NCI-H1694 treated with DMSO at 0.1 percent for 48 hours (cell line): ENCODE data around the gene RHEBL1.

ENCODE experiments used
- DNase-seq: peaks from one replicate; lab custom pipeline; 2025; lab: John Stamatoyannopoulos, UW

The RHEBL1 gene

GRCh38 chr12:49069507-49070346 lies at the start of gene RHEBL1:
Gene RHEBL1 (minus strand): TSS chr12:49069979. CDS start chr12:49069785, 194 bp downstream.
- peak; percentile 86 for DNase-seq

- no peak for DNase-seq
Measured at GRCh38 chr12:49111206-49111605, 41.4 kb upstream of the RHEBL1 start.

- peak; percentile 95 for DNase-seq
Measured at GRCh38 chr12:49110464-49111155, 40.8 kb upstream of the RHEBL1 start, which contains the start of gene LMBR1L. Gene LMBR1L (minus strand): TSS chr12:49110847. CDS start chr12:49110555, 292 bp downstream.

DNA sequence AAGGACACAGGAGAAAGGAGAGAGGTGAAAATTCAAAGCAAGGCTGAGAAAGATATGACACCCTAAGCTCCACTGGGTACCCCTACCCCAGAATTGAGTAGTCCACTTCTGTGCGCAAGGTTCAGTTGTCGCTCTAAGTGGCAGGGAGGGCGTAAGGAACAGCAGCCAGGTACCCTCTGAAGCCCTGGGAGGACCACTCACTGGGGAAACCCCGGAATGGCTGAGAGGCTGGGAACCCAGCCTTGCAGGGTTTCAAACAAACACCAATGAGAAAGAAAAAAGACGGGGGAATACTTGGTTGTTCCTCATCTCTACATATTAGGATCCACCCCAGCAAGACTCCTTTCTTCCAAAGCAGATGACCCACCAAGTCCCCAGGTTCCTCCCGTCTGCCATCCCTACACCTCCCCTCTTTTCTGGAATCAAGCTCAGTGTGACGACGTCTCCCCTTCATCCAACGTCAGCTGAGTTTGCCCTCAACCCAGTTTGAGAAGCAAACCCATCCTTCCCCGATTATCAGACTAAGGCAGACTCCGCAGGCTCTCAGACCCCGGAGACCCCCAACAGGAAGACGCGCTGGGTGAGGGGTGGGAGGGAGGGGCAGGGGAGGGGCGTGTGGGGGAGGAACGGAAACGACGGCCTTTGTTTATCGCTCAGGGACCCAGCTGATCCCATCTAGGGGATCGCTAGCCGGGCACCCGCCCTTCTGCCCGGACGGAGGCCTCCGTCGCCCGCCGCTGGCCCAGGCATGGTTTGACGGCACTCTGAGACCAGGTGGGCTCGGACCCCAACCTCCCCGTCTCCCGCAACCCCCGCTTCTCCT lies 40.1 kb upstream of the RHEBL1 start:
- DNase-seq, result no peak

DNA sequence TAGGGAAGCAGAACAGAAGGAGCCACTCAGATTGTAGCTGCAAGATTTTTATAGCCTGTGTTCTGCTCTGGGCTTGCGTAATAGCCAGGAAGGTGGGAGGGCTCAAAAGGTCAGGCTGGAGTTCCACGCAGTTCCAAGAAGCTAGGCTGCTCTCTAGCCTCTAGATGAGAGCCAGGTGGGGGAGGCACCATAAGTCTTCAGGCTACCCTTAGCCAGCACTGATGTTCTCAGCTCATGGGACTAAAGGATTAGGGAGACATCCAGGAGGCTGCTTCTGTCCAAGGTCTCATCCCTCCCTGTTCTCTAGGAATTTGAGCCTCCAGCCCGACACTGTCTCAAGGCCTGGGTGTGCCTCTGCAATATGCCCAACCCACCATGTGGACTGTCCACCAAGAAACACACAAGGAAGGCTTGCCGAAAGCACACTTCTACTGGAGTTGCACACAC lies 39.2 kb upstream of the RHEBL1 start:
- no peak for DNase-seq

DNA sequence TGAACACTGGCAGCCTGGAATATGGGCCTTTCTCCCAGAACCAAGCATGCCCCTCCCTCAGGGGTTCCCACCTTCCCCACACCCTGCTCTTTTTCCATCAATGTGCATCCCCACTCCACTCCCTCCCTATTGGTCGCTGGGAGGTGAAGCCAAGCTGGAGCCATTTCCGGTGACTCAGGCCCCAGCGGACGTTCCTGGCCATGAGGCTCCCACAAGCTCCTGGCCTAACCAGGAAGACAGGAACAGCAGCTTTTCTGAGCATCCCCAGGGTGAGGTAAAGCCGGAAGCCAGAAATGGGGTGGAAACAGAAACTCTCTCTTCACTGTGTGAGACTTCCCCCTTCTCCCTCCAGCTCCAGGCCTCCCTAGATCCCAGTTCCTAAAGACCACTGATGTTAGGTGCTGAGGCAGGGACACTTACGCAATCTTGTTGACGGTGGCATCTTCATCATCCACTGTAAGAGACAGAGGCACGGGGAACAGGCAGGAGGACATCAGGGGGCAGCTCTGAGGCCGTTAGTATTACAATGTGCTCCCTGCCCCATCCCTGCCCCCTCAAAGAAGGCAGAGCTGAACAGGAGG lies 35.8 kb upstream of the RHEBL1 start:
- DNase-seq, result no peak

DNA sequence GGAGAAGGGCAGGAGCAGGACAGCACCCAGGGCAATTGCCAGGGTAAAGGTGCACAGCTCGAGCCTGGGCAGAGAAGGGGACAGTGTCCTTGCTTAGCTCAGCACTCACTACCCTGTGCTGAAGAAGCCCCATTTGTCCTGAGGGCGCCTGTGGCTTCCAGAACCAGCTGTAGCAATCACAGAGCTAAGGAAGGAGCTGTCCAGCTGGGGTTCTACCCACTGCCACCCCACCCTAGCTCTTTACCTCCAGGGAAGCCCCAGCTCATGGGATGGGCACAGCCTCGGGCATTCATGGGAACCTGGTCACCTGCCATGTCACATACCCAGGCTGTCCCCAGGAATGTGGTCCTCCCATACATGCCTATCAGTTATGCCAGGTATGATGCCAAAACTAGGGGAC lies 35.0 kb upstream of the RHEBL1 start:
- DNase-seq, result no peak

GRCh38 chr12:49100380-49100779 lies 30.6 kb upstream of the RHEBL1 start:
- DNase-seq, result no peak

GRCh38 chr12:49098703-49099102 lies 28.9 kb upstream of the RHEBL1 start:
- DNase-seq, result no peak

DNA sequence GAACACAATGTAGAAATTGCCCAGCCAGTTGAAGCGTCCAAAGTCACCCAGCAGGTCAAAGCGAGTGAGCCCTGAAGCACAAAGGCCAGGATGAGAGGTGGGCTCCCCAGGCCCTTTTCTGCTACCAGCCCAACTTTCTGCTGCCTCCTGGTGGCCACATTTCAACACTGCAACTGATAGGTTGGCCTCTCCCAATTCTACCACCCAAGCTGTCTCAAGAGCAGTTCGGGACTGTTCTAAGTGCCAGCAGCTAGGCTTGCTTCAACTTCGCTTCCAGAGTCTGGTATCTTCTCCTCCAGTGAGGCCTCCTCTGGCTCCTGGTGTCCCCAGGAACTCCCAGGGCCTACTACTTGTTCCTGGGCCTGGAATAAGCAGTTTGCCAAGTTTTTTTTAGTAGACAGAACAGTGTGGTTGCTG lies 28.3 kb upstream of the RHEBL1 start:
- peak; percentile 4 for DNase-seq

GRCh38 chr12:49097381-49097780 lies 27.6 kb upstream of the RHEBL1 start:
- DNase-seq, result no peak

- no peak for DNase-seq
Measured at GRCh38 chr12:49094975-49095365, 25.2 kb upstream of the RHEBL1 start.

DNA sequence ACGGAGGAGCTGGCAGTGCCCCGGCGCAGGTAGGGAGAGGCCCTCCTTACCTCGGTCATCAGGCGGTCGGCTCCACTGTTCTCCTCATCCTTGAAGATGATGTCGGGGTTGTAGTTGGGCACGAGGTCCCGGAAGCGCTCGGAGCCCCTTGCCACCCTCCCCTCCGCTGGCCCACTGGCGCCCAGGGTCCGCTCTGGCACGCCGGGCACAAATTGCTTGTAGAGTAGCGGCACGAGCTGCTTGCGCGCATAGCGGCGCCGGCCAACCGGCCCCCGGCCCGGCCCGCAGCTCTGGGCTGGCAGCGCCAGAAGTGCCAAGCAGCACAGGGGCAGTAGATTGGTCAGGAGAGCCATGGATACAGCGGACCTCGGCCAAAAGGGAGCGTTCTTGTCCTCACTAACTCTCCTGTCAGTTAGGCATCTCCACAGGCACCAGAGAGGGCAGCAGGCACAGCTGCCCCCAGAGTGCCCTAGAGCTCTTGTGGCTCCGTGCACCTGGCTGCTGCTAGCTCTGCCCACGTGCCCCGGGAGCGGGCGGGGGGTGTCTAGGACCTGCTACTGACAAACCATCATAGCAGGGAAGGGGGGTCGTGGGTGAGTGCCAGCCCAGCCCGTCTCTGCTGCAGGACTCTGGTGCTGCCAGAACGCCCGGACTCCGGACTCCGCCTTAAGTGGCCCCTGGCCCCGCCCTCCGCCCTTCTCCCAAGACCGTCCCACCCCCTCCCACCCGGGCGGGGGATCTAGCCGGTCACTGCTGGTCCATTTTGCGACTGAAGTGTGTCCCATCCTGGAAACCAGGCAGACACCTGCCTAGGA lies 24.6 kb upstream of the RHEBL1 start, which contains the start of gene DHH:
Gene DHH (minus strand): TSS at position 642 of the 815 bp plus-strand sequence. CDS start 289 bp downstream, at position 353.
- no peak for DNase-seq

- DNase-seq, result no peak
Measured at GRCh38 chr12:49093792-49094159, 24.0 kb upstream of the RHEBL1 start.

- DNase-seq, result no peak
Measured at GRCh38 chr12:49092816-49093406, 23.1 kb upstream of the RHEBL1 start.

GRCh38 chr12:49092086-49092815 lies 22.5 kb upstream of the RHEBL1 start:
- no peak for DNase-seq

DNA sequence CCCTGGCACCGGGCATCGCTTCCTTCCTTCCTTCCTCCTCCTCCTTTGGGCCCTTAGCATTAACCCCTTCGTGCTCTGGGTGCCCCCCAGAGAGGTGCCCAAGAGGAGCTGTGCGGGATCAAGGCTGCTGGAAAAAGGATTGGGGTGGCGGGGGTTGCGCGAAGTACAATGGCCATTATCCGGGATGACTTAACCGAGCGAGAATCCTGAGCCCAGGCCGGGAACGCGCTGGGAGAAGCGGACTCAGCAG lies 22.0 kb upstream of the RHEBL1 start:
- DNase-seq, result no peak

DNA sequence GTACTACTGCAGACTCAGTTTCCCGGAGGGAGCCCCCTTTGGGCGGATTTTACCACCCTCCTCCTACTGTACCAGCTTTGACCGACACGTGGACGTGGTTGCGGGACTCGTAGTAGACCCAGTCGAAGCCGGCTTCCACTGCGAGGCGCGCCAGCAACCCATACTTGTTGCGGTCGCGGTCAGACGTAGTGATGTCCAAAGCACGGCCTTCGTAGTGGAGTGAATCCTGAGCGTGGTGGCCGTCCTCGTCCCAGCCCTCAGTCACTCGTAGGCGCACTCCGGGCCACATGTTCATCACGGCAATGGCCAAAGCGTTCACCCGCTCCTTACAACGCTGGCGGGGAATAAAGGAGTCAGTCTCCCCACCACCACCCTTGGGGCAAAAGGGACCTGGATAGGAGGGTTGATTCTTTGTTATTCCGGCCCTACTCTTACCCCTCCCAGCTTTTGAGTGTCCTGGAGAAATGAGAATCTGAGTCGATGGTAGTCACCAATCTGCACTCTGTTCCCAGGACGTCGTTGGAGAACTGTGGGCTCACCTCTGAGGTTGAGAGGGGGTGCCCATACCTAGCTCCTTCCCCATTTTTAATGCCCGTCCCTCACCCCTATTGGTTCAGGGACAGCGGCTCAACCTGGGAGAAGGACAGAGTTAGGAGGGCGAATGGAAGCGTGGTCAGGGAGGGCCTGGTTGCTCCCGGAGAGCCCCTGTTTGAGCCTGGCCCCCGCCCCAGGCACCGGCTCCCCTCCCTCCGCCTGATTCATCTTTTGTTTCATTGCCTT lies 21.5 kb upstream of the RHEBL1 start:
- DNase-seq, result no peak
